Measurements from ENCODE around the gene RASSF7.

GRCh38 chr11:569158-569885 is 8.6 kb downstream of the RASSF7 start:
- TF ChIP-seq CTCF (IDR thresholded peaks at IDR 0.05) (no peak), POLR2A (IDR thresholded peaks at IDR 0.05) (no peak)

All from lower leg skin (tissue), 3 donors.